Measurements from ENCODE around the gene UVSSA. TPM values are rescaled to one million over a fixed set of nuclear protein-coding genes. Genes with fewer than 3 reads are reported as not detected.

UVSSA gene
- total RNA-seq, 2 donors from 2014 or later = 50.4 to 61.6 TPM

DNA sequence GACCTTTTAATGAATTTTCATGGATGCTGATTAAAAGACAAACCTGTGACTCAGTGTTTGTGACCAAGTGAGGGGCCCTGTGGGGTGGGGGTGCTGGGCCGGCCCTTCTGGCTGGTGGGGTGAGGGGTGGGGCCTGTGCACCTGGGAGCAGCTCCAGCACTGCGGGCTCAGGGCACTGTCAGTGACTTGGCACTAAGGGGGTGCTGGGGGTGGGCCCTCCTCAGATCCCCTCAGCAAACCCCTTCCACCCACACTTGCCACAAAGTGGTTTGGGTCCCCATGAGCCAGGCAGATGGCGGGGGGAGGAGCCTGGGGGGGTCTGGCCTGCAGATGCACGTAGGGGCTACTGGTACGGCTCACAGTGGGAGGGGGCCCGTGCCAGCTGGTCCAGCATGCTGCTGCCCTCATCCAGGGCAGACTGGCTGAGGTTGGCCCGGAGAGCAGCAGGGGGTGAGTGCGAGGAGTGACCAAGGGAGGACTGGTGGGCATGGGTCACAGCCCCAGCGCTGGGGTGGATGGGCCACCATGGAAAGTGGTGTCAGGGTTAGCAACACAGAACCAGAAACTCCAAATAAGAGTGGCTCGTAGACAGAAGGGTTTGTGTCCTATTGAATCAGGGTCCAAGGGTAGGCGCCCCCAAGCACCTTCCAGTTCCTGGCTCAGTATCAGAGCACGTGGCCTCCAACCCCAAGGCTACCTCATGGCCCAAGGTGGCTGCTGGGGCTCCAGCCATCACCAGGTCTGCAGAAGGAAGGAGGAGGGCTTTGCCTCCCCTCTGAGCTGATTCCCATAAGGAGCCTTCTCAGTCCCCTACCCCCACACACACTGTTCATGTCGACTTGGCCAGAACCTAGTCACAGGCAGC lies 49.2 kb downstream of the UVSSA start:
- 86 to 95% methylated on average over 6 to 13 of the region's 13 CpGs for WGBS, 2 experiments (ENCODE audit: insufficient coverage in 1 of 2, insufficient read length in 1 of 2)
- no peak overlapping the region for H3K27ac Mint-ChIP-seq
- H3K4me1 Mint-ChIP-seq = no peaks in the 10 kb centered on the region
- Histone ChIP-seq H3K36me3 (ENCODE audit: control insufficient read depth, insufficient read depth, low read length) (peaks cover 10% of the 10 kb centered on the region), H3K9ac (ENCODE audit: extremely low read depth, low read length, poor library complexity, severe bottlenecking) (no peak overlapping the region), H3K27ac (ENCODE audit: low read depth, low read length) (no peak overlapping the region), H3K27me3 (ENCODE audit: control insufficient read depth, insufficient read depth, low read length, poor library complexity, severe bottlenecking) (peaks cover 24% of the 10 kb centered on the region), H3K4me3 (ENCODE audit: low read length) (no peak overlapping the region), H3K9me3 (ENCODE audit: control insufficient read depth, low read length) (no peaks in the 10 kb centered on the region), H3K4me1 (ENCODE audit: control insufficient read depth, insufficient read depth, low read length) (no peaks in the 10 kb centered on the region)
- peaks cover 10% of the 10 kb centered on the region for H3K36me3 Mint-ChIP-seq (ENCODE audit: low read depth)
- no peak for TF ChIP-seq CTCF (conservative IDR thresholded peaks at IDR 0.05)
- H3K4me3 Mint-ChIP-seq = no peak overlapping the region
- peaks cover 20% of the 10 kb centered on the region for H3K27me3 Mint-ChIP-seq (ENCODE audit: insufficient read depth)
- peaks cover 34% of the 10 kb centered on the region for H3K9me3 Mint-ChIP-seq
- DNase-seq = peak; percentile 24

GRCh38 chr4:1396806-1397455 lies 49.9 kb downstream of the UVSSA start:
- no peak for TF ChIP-seq CTCF (conservative IDR thresholded peaks at IDR 0.05)
- Histone ChIP-seq H3K27me3 (ENCODE audit: control insufficient read depth, insufficient read depth, low read length, poor library complexity, severe bottlenecking) (peaks cover 31% of the 10 kb centered on the region), H3K27ac (ENCODE audit: low read depth, low read length) (no peak overlapping the region), H3K9ac (ENCODE audit: extremely low read depth, low read length, poor library complexity, severe bottlenecking) (no peak overlapping the region), H3K9me3 (ENCODE audit: control insufficient read depth, low read length) (no peaks in the 10 kb centered on the region), H3K36me3 (ENCODE audit: control insufficient read depth, insufficient read depth, low read length) (peaks cover 10% of the 10 kb centered on the region), H3K4me3 (ENCODE audit: low read length) (no peak overlapping the region), H3K4me1 (ENCODE audit: control insufficient read depth, insufficient read depth, low read length) (no peaks in the 10 kb centered on the region)
- H3K27me3 Mint-ChIP-seq (ENCODE audit: insufficient read depth) = peaks cover 27% of the 10 kb centered on the region
- H3K9me3 Mint-ChIP-seq = peaks cover 36% of the 10 kb centered on the region
- no peaks in the 10 kb centered on the region for H3K4me1 Mint-ChIP-seq
- 91 to 93% methylated on average over 3 to 10 of the region's 11 CpGs for WGBS, 2 experiments (ENCODE audit: insufficient coverage in 1 of 2, insufficient read length in 1 of 2)
- H3K27ac Mint-ChIP-seq = no peak overlapping the region
- no peak overlapping the region for H3K4me3 Mint-ChIP-seq
- H3K36me3 Mint-ChIP-seq (ENCODE audit: low read depth) = peaks cover 10% of the 10 kb centered on the region
- DNase-seq = peak; percentile 26

DNA sequence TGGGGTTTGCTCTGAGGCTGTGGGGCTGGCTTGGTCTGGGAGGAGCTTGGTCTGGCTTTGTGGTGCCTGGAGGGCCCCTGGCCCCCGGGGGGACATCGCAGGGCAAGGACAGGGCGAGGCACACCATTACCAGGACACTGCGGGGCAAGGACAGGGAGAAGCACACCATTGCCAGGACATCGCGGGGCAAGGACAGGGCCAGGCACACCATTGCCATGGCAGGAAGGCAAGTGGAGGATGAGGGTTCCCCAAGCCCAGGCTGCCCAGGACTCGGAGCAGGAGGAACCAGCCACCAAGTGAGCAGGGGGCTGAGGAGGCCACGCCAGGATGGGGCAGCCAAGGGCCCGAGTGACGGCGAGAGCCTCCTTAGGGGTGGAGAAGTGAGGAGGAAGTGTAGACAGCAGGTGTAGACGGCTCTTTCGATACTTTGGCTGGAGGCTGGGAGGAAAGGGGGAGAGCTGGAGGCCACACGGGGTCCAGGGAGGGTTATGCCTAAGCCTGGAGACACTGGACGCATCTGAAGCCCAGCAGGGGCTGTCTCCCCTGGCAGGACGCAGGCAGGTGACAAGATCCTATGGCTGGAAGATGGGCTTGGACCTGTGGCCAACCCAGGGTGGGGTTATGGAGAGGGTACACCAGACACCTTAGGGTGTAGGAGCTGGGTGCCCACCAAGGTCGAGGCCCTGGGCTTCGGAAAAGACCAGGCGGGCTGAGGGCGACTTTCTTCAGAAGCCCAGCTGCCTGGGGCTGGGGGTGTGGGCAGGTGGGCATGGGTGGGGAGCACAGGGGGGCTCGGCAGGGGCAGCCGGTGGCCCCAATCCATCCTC lies 51.9 kb downstream of the UVSSA start:
- Mint-ChIP-seq H3K36me3 (ENCODE audit: low read depth) (peaks cover 10% of the 10 kb centered on the region), H3K27me3 (ENCODE audit: insufficient read depth) (peaks cover 43% of the 10 kb centered on the region), H3K9me3 (peaks cover 33% of the 10 kb centered on the region), H3K4me1 (no peaks in the 10 kb centered on the region), H3K4me3 (no peak overlapping the region), H3K27ac (no peak overlapping the region)
- WGBS, 2 experiments (ENCODE audit: insufficient coverage in 1 of 2, insufficient read length in 1 of 2) = 92 to 96% methylated on average over 14 to 22 of the region's 22 CpGs
- no peak overlapping the region for H3K9ac ChIP-seq (ENCODE audit: extremely low read depth, low read length, poor library complexity, severe bottlenecking)
- no peaks in the 10 kb centered on the region for H3K4me1 ChIP-seq (ENCODE audit: control insufficient read depth, insufficient read depth, low read length)
- H3K27me3 ChIP-seq (ENCODE audit: control insufficient read depth, insufficient read depth, low read length, poor library complexity, severe bottlenecking) = peaks cover 51% of the 10 kb centered on the region
- H3K27ac ChIP-seq (ENCODE audit: low read depth, low read length) = no peak overlapping the region
- no peak for TF ChIP-seq CTCF (conservative IDR thresholded peaks at IDR 0.05)
- no peak for DNase-seq
- H3K4me3 ChIP-seq (ENCODE audit: low read length) = no peak overlapping the region
- no peaks in the 10 kb centered on the region for H3K36me3 ChIP-seq (ENCODE audit: control insufficient read depth, insufficient read depth, low read length)
- no peaks in the 10 kb centered on the region for H3K9me3 ChIP-seq (ENCODE audit: control insufficient read depth, low read length)
